HL-60 (cell line): Measurements from ENCODE around the gene DDAH1.

Experiments
- DNase-seq, 2 experiments: peaks; one replicate each; pipeline ENCODE4 v3.0.0-alpha.2; 2010 to 2020; ENCODE audit warnings: low read depth in 1 of 2, low spot score in 1 of 2
- H3K27ac ChIP-seq: fragments of 250-450 bp; sonication (Bioruptor Pico); replicated peaks from 2 replicates; pipeline ENCODE4 v1.5.1; 2020; ENCODE audit warnings: mild to moderate bottlenecking, moderate library complexity
- H3K27me3 ChIP-seq: fragments of 250-450 bp; sonication (Bioruptor Pico); 2 replicates; pipeline ENCODE4 v1.5.1; 2021; ENCODE audit warnings: mild to moderate bottlenecking, moderate library complexity; ENCODE audit not compliant: insufficient read depth, poor library complexity, severe bottlenecking
- H3K4me3 ChIP-seq: replicated peaks from 2 replicates; pipeline ENCODE4 v1.5.1; 2011; ENCODE audit warnings: mild to moderate bottlenecking, control low read depth, low read length; ENCODE audit not compliant: insufficient read depth
- GABPA ChIP-seq: IDR thresholded peaks from 2 replicates; pipeline ENCODE4 v1.6.1; 2012; ENCODE audit warnings: low read depth
- POLR2AphosphoS5 ChIP-seq: IDR thresholded peaks from 2 replicates; pipeline ENCODE4 v1.6.1; 2012; ENCODE audit warnings: low read depth
- SPI1 ChIP-seq: IDR thresholded peaks from 2 replicates; pipeline ENCODE4 v1.6.1; 2012; ENCODE audit warnings: low read depth, mild to moderate bottlenecking, borderline replicate concordance
- TF ChIP-seq, protein P1 (sequence below): IDR thresholded peaks from one replicate; pipeline ENCODE4 v1.5.1; 2011; ENCODE audit warnings: low read length, control low read depth, inconsistent platforms; ENCODE audit not compliant: insufficient read depth
- TF ChIP-seq, protein P2 (sequence below): IDR thresholded peaks from 2 replicates; pipeline ENCODE4 v1.6.1; 2012; ENCODE audit warnings: low read depth; ENCODE audit not compliant: insufficient replicate concordance

DDAH1 gene

GRCh38 chr1:85332575-85332974 lies 132.4 kb downstream of the DDAH1 start:
- DNase-seq = no peak
- TF ChIP-seq SPI1 (no peak), POLR2AphosphoS5 (no peak), GABPA (no peak)
- TF ChIP-seq, protein P1, sequence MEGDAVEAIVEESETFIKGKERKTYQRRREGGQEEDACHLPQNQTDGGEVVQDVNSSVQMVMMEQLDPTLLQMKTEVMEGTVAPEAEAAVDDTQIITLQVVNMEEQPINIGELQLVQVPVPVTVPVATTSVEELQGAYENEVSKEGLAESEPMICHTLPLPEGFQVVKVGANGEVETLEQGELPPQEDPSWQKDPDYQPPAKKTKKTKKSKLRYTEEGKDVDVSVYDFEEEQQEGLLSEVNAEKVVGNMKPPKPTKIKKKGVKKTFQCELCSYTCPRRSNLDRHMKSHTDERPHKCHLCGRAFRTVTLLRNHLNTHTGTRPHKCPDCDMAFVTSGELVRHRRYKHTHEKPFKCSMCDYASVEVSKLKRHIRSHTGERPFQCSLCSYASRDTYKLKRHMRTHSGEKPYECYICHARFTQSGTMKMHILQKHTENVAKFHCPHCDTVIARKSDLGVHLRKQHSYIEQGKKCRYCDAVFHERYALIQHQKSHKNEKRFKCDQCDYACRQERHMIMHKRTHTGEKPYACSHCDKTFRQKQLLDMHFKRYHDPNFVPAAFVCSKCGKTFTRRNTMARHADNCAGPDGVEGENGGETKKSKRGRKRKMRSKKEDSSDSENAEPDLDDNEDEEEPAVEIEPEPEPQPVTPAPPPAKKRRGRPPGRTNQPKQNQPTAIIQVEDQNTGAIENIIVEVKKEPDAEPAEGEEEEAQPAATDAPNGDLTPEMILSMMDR = no peak
- TF ChIP-seq, protein P2, sequence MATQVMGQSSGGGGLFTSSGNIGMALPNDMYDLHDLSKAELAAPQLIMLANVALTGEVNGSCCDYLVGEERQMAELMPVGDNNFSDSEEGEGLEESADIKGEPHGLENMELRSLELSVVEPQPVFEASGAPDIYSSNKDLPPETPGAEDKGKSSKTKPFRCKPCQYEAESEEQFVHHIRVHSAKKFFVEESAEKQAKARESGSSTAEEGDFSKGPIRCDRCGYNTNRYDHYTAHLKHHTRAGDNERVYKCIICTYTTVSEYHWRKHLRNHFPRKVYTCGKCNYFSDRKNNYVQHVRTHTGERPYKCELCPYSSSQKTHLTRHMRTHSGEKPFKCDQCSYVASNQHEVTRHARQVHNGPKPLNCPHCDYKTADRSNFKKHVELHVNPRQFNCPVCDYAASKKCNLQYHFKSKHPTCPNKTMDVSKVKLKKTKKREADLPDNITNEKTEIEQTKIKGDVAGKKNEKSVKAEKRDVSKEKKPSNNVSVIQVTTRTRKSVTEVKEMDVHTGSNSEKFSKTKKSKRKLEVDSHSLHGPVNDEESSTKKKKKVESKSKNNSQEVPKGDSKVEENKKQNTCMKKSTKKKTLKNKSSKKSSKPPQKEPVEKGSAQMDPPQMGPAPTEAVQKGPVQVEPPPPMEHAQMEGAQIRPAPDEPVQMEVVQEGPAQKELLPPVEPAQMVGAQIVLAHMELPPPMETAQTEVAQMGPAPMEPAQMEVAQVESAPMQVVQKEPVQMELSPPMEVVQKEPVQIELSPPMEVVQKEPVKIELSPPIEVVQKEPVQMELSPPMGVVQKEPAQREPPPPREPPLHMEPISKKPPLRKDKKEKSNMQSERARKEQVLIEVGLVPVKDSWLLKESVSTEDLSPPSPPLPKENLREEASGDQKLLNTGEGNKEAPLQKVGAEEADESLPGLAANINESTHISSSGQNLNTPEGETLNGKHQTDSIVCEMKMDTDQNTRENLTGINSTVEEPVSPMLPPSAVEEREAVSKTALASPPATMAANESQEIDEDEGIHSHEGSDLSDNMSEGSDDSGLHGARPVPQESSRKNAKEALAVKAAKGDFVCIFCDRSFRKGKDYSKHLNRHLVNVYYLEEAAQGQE = no peak
- Histone ChIP-seq H3K27ac (no peak overlapping the region), H3K4me3 (no peak overlapping the region), H3K27me3 (no peaks in the 10 kb centered on the region)

GRCh38 chr1:85330711-85331290 lies 134.2 kb downstream of the DDAH1 start:
- TF ChIP-seq SPI1 = no peak
- TF ChIP-seq GABPA = no peak
- TF ChIP-seq, protein P2 = no peak
- no peak for TF ChIP-seq POLR2AphosphoS5
- Histone ChIP-seq H3K27me3 (no peaks in the 10 kb centered on the region), H3K27ac (no peak overlapping the region), H3K4me3 (no peak overlapping the region)
- no peak for DNase-seq

GRCh38 chr1:85330214-85330631 lies 134.7 kb downstream of the DDAH1 start:
- H3K27me3 ChIP-seq = no peaks in the 10 kb centered on the region

More at GRCh38 chr1:85330214-85330631, 134.7 kb downstream of the DDAH1 start:
- TF ChIP-seq, protein P2 = no peak
- TF ChIP-seq GABPA (no peak), SPI1 (no peak), POLR2AphosphoS5 (no peak)
- TF ChIP-seq, protein P1 = no peak
- H3K4me3 ChIP-seq = no peak overlapping the region
- no peak overlapping the region for H3K27ac ChIP-seq
- DNase-seq = no peak
